ENCODE results near the gene TBC1D9.

- TF ChIP-seq CTCF (IDR thresholded peaks at IDR 0.05) (no peak), POLR2A (IDR thresholded peaks at IDR 0.05) (no peak), EP300 (IDR thresholded peaks at IDR 0.05) (no peak), POLR2AphosphoS5 (IDR thresholded peaks at IDR 0.05) (no peak)
Observed at GRCh38 chr4:140774956-140775355, 18.8 kb upstream of the TBC1D9 start.
